CD14-positive monocyte (primary cell): ENCODE measurements around the gene AS3MT. TPM values are rescaled to one million over a fixed set of nuclear protein-coding genes. Genes with fewer than 3 reads are reported as not detected.

Experiments
- DNase-seq, 3 donors: peaks; one replicate each; pipeline ENCODE4 v3.0.0-alpha.2; 2011 to 2022
- H2AFZ ChIP-seq: 2 replicates; pipeline ENCODE4 v1.6.0; 2012; ENCODE audit warnings: mild to moderate bottlenecking, low read depth, low read length, inconsistent platforms; ENCODE audit not compliant: insufficient read depth, poor library complexity, severe bottlenecking
- H3K27ac ChIP-seq, 2 donors: 1 replicate in 1 of 2; 2 replicates in 1 of 2; pipeline ENCODE4 v1.5.1; 2012 to 2013; ENCODE audit warnings: low read length in 2 of 2, control low read depth in 1 of 2, inconsistent platforms in 1 of 2, low read depth in 1 of 2, mild to moderate bottlenecking in 1 of 2
- H3K27me3 ChIP-seq, 2 donors: one replicate each; pipeline versions ENCODE4 v1.6.0 to v1.6.1; 2011 to 2013; ENCODE audit warnings: low read length in 2 of 2; ENCODE audit not compliant: control insufficient read depth in 2 of 2, insufficient read depth in 2 of 2
- H3K36me3 ChIP-seq, 2 donors: replicated peaks in 1 of 2; 1 replicate in 1 of 2; 2 replicates in 1 of 2; pipeline versions ENCODE4 v1.5.1 to v1.6.1; 2012 to 2013; ENCODE audit warnings: low read length in 2 of 2, control low read depth in 1 of 2, inconsistent platforms in 1 of 2, mild to moderate bottlenecking in 1 of 2; ENCODE audit not compliant: insufficient read depth in 2 of 2, control insufficient read depth in 1 of 2
- H3K4me1 ChIP-seq, 2 donors: 1 replicate in 1 of 2; 2 replicates in 1 of 2; pipeline versions ENCODE4 v1.5.1 to v1.6.1; 2012 to 2013; ENCODE audit warnings: low read length in 2 of 2, control low read depth in 1 of 2, inconsistent platforms in 1 of 2, mild to moderate bottlenecking in 1 of 2, moderate library complexity in 1 of 2; ENCODE audit not compliant: insufficient read depth in 2 of 2, control insufficient read depth in 1 of 2
- H3K4me2 ChIP-seq: replicated peaks from 2 replicates; pipeline ENCODE3; 2012; ENCODE audit warnings: low read length, moderate library complexity, mild to moderate bottlenecking; ENCODE audit not compliant: poor library complexity, severe bottlenecking; ENCODE audit errors: extremely low read depth
- H3K4me3 ChIP-seq, 3 experiments: fragments of 200-600 bp in 1 of 3; sonication (generic) in 1 of 3; replicated peaks in 1 of 3; 1 replicate in 2 of 3; 2 replicates in 1 of 3; pipeline ENCODE4 v1.5.1; 2011 to 2013; ENCODE audit warnings: low read length in 3 of 3, mild to moderate bottlenecking in 3 of 3, control low read depth in 2 of 3, low read depth in 2 of 3, inconsistent platforms in 1 of 3, moderate library complexity in 1 of 3
- H3K79me2 ChIP-seq: 2 replicates; pipeline ENCODE4 v1.6.0; 2012; ENCODE audit warnings: mild to moderate bottlenecking, control low read depth, inconsistent platforms, low read length, moderate library complexity; ENCODE audit not compliant: insufficient read depth
- H3K9ac ChIP-seq: 2 replicates; pipeline ENCODE4 v1.6.0; 2017; ENCODE audit warnings: low read length, mild to moderate bottlenecking; ENCODE audit not compliant: insufficient read depth, poor library complexity, severe bottlenecking
- H3K9me3 ChIP-seq, 2 donors: replicated peaks in 1 of 2; 1 replicate in 1 of 2; 2 replicates in 1 of 2; pipeline versions ENCODE4 v1.5.1 to v1.6.1; 2012 to 2013; ENCODE audit warnings: low read length in 2 of 2, control low read depth in 1 of 2; ENCODE audit not compliant: control insufficient read depth in 1 of 2, insufficient read depth in 1 of 2
- H4K20me1 ChIP-seq: 2 replicates; pipeline ENCODE4 v1.6.0; 2012; ENCODE audit warnings: mild to moderate bottlenecking, low read length, control low read depth, moderate library complexity; ENCODE audit not compliant: insufficient read depth
- H3K27ac Mint-ChIP-seq, 7 donors: one replicate each; pipeline ENCODE4 v1.8.0; 2020; ENCODE audit warnings: mild to moderate bottlenecking in 7 of 7, mixed read lengths in 7 of 7, moderate library complexity in 6 of 7, inconsistent platforms in 2 of 7
- H3K27me3 Mint-ChIP-seq, 3 donors: one replicate each; pipeline ENCODE4 v1.8.0; 2021 to 2022; ENCODE audit warnings: low read depth in 3 of 3, mild to moderate bottlenecking in 3 of 3, mixed read lengths in 3 of 3, moderate library complexity in 3 of 3, inconsistent platforms in 1 of 3
- H3K36me3 Mint-ChIP-seq, 2 donors: one replicate each; pipeline ENCODE4 v1.8.0; 2020; ENCODE audit warnings: mixed read lengths in 2 of 2, inconsistent platforms in 1 of 2, mild to moderate bottlenecking in 1 of 2
- H3K4me1 Mint-ChIP-seq: one replicate; pipeline ENCODE4 v1.8.0; 2020; ENCODE audit warnings: mild to moderate bottlenecking, mixed read lengths
- H3K4me3 Mint-ChIP-seq, 2 donors: one replicate each; pipeline ENCODE4 v1.8.0; 2020; ENCODE audit warnings: mild to moderate bottlenecking in 2 of 2, mixed read lengths in 2 of 2, moderate library complexity in 1 of 2
- H3K9me3 Mint-ChIP-seq, 7 donors: one replicate each; pipeline ENCODE4 v1.8.0; 2020 to 2022; ENCODE audit warnings: mixed read lengths in 7 of 7, mild to moderate bottlenecking in 6 of 7, moderate library complexity in 6 of 7, inconsistent platforms in 2 of 7
- CTCF ChIP-seq: fragments of 200-600 bp; IDR thresholded peaks from one replicate; pipeline ENCODE4 v1.8.0; 2022; ENCODE audit warnings: antibody characterized with exemption, mild to moderate bottlenecking
- WGBS: methylation state at CpG from one replicate; pipeline ENCODE4 v1.1.5; 2013; ENCODE audit warnings: missing lambda C conversion rate; ENCODE audit not compliant: insufficient coverage; 5-methylcytosine and 5-hydroxymethylcytosine counted together
- intact Hi-C, 2 donors: fragments of 100-400 bp; cut with micrococcal nuclease; formaldehyde crosslinking; loops; one replicate each; pipeline versions ENCODE4 v1.15.0 to v1.15.1; 2023
- polyA plus RNA-seq, 3 donors: library from polyadenylated mRNA; depleted of rRNA in 1 of 3; unstranded in 2 of 3; stranded (reverse) in 1 of 3; fragments of 300-500 nt in 2 of 3; fragments of >200 nt in 1 of 3; fragmentation: Illumina TruSeq in 2 of 3; gene quantifications; 1 replicate in 2 of 3; 2 replicates in 1 of 3; pipeline ENCODE4 v1.2.3, GENCODE V29; 2012 to 2021

Gene AS3MT
- polyA plus RNA-seq, 3 donors = 0.09 to 0.45 TPM; not detected in 1

- Mint-ChIP-seq H3K9me3 (no peaks in the 10 kb centered on the region), H3K36me3 (peaks cover 0 to 3% of the 10 kb centered on the region in 2 donors), H3K27ac (no peak overlapping the region), H3K4me3 (no peak overlapping the region), H3K4me1 (peaks cover 5% of the 10 kb centered on the region), H3K27me3 (peaks cover 0 to 11% (median 3%) of the 10 kb centered on the region in 3 donors)
- Histone ChIP-seq H3K4me1 (no peaks in the 10 kb centered on the region), H3K4me2 (no peak overlapping the region), H4K20me1 (no peaks in the 10 kb centered on the region), H3K9me3 (no peaks in the 10 kb centered on the region), H3K27ac (no peak overlapping the region), H3K4me3 (no peak overlapping the region), H3K27me3 (no peaks in the 10 kb centered on the region), H3K9ac (no peak overlapping the region), H3K36me3 (no peaks in the 10 kb centered on the region), H3K79me2 (no peaks in the 10 kb centered on the region), H2AFZ (no peak overlapping the region)
- DNase-seq = no peak
- 100% methylated on average over 1 of the region's 2 CpGs for WGBS
- intact Hi-C loops = no loop called here
- no peak for TF ChIP-seq CTCF
Measured at GRCh38 chr10:102876747-102877153, 7.5 kb downstream of the AS3MT start.

GRCh38 chr10:102878629-102879028 is 9.4 kb downstream of the AS3MT start:
- intact Hi-C loops = no loop called here
- WGBS = 86% methylated on average over 1 of the region's 4 CpGs
- Mint-ChIP-seq H3K27ac (no peak overlapping the region), H3K27me3 (peaks cover 0 to 8% (median 3%) of the 10 kb centered on the region in 3 donors), H3K9me3 (no peaks in the 10 kb centered on the region), H3K36me3 (peaks cover 0 to 3% of the 10 kb centered on the region in 2 donors), H3K4me1 (no peaks in the 10 kb centered on the region), H3K4me3 (no peak overlapping the region)
- no peaks in the 10 kb centered on the region for H4K20me1 ChIP-seq
- TF ChIP-seq CTCF = no peak
- no peak overlapping the region for H3K4me3 ChIP-seq
- no peaks in the 10 kb centered on the region for H3K4me1 ChIP-seq
- H3K79me2 ChIP-seq = no peaks in the 10 kb centered on the region
- H3K27ac ChIP-seq = no peak overlapping the region
- H3K27me3 ChIP-seq = no peaks in the 10 kb centered on the region
- no peaks in the 10 kb centered on the region for H3K36me3 ChIP-seq
- no peaks in the 10 kb centered on the region for H3K9me3 ChIP-seq
- no peak for DNase-seq
- no peak overlapping the region for H2AFZ ChIP-seq
- no peak overlapping the region for H3K4me2 ChIP-seq
- H3K9ac ChIP-seq = no peak overlapping the region
